PC-3 (cell line): Measurements from ENCODE around the gene CLTA. TPM values are rescaled to one million over a fixed set of nuclear protein-coding genes. Genes with fewer than 3 reads are reported as not detected.

ENCODE experiments used
- ATAC-seq: fragments of 200-7000 bp; cut with Tn5 transposase; 2 replicates; pipeline ENCODE4 v1.9.1; 2020; ENCODE audit warnings: mild to moderate bottlenecking, moderate library complexity
- BruUV-seq: library from RNA; stranded (reverse); fragments of 400-500 nt; replicated peaks from 2 replicates; lab custom pipeline; 2021; lab: Mats Ljungman, UMichigan
- CTCF ChIA-PET: fragments of 300-600 bp; sonication (Branson Sonifier 250); formaldehyde crosslinking; loops from one replicate; lab custom pipeline; 2022; ENCODE audit warnings: antibody characterized with exemption; lab: Charles Lee
- POLR2A ChIA-PET: fragments of 300-600 bp; sonication (Branson Sonifier 250); formaldehyde crosslinking; loops from one replicate; lab custom pipeline; 2022; ENCODE audit warnings: antibody characterized with exemption; ENCODE audit not compliant: unreplicated experiment; lab: Charles Lee
- DNase-seq: peaks from one replicate; pipeline ENCODE4 v3.0.0-alpha.2; 2015
- H2AFZ ChIP-seq: fragments of 300-600 bp; sonication (generic); 2 replicates; pipeline ENCODE4 v1.6.0; 2016; ENCODE audit warnings: antibody characterized with exemption, low read length
- H3F3A ChIP-seq: fragments of 300-600 bp; sonication (generic); one replicate; pipeline ENCODE4 v1.6.0; 2017; ENCODE audit warnings: antibody characterized with exemption, low read length, control low read depth, mild to moderate bottlenecking; ENCODE audit not compliant: unreplicated experiment
- H3K27ac ChIP-seq: fragments of 300-600 bp; sonication (generic); 2 replicates; pipeline ENCODE4 v1.5.1; 2016; ENCODE audit warnings: mild to moderate bottlenecking, low read length
- H3K27me3 ChIP-seq: fragments of 300-600 bp; sonication (generic); 2 replicates; pipeline ENCODE4 v1.6.1; 2016; ENCODE audit warnings: low read length, mixed read lengths
- H3K36me3 ChIP-seq: fragments of 300-600 bp; sonication (generic); 2 replicates; pipeline ENCODE4 v1.6.1; 2016; ENCODE audit warnings: low read depth, mixed run types, low read length, mixed read lengths
- H3K4me1 ChIP-seq: fragments of 300-600 bp; sonication (generic); 2 replicates; pipeline ENCODE4 v1.5.1; 2016; ENCODE audit warnings: low read length; ENCODE audit not compliant: insufficient read depth
- H3K4me2 ChIP-seq: fragments of 300-600 bp; sonication (generic); 2 replicates; pipeline ENCODE4 v1.6.0; 2016; ENCODE audit warnings: low read length
- H3K4me3 ChIP-seq: fragments of 300-600 bp; sonication (generic); 2 replicates; pipeline ENCODE4 v1.5.1; 2016; ENCODE audit warnings: mild to moderate bottlenecking, low read length, mixed read lengths
- H3K79me2 ChIP-seq: fragments of 300-600 bp; sonication (generic); 2 replicates; pipeline ENCODE4 v1.6.1; 2017; ENCODE audit warnings: low read length, mixed read lengths
- H3K9ac ChIP-seq: fragments of 300-600 bp; sonication (generic); 2 replicates; pipeline ENCODE4 v1.6.0; 2016; ENCODE audit warnings: mild to moderate bottlenecking, low read length
- H3K9me2 ChIP-seq: fragments of 300-600 bp; sonication (generic); replicated peaks from 2 replicates; pipeline ENCODE4 v1.6.1; 2016; ENCODE audit warnings: mixed run types, low read length, mixed read lengths
- H3K9me3 ChIP-seq: fragments of 300-600 bp; sonication (generic); 2 replicates; pipeline ENCODE4 v1.6.1; 2016; ENCODE audit warnings: low read length, mixed read lengths
- H4K20me1 ChIP-seq: fragments of 300-600 bp; sonication (generic); 2 replicates; pipeline ENCODE4 v1.6.1; 2016; ENCODE audit warnings: low read length, mixed read lengths
- CTCF ChIP-seq: fragments of 300-600 bp; sonication (generic); conservative IDR thresholded peaks from 2 replicates; pipeline ENCODE4 v1.5.1; 2017; ENCODE audit warnings: antibody characterized with exemption, low read depth, mild to moderate bottlenecking, low read length
- EZH2 ChIP-seq: fragments of 300-600 bp; sonication (generic); IDR thresholded peaks from one replicate; pipeline ENCODE4 v1.6.1; 2017; ENCODE audit warnings: antibody characterized with exemption, mild to moderate bottlenecking, low read length; ENCODE audit not compliant: unreplicated experiment
- EZH2phosphoT487 ChIP-seq: fragments of 300-600 bp; sonication (generic); IDR thresholded peaks from 2 replicates; pipeline ENCODE4 v1.6.1; 2018; ENCODE audit warnings: mild to moderate bottlenecking, antibody characterized with exemption, low read length, borderline replicate concordance
- intact Hi-C: fragments of 100-400 bp; cut with micrococcal nuclease; formaldehyde crosslinking; loops from 2 replicates; pipeline ENCODE4 v1.9.0; 2023
- total RNA-seq: library from RNA; depleted of rRNA; stranded (reverse); fragments of >200 nt; gene quantifications from 2 replicates; pipeline ENCODE4 v1.2.3, GENCODE V29; 2014

CLTA gene
- total RNA-seq, 1 experiment from 2014 or later: 259 TPM

- ATAC-seq: no peak
- H3F3A ChIP-seq: no peaks in the 10 kb centered on the region
- H3K4me2 ChIP-seq: peak overlapping the region; percentile 29; the same call in 1 of the 2 replicates
- ChIA-PET CTCF (interaction anchor here (0.6 to 1.0 kb wide), 2 partner anchors 27 to 175 kb away, joined by 4 read pairs; partner anchors contain the start of gene CLTA), POLR2A (no interaction called here)
- H3K27me3 ChIP-seq: no peaks in the 10 kb centered on the region
- peak overlapping the region; percentile 48 for H3K27ac ChIP-seq
- H3K9me3 ChIP-seq: no peaks in the 10 kb centered on the region
- H3K79me2 ChIP-seq: no peaks in the 10 kb centered on the region
- no TSS peak for BruUV-seq
- no peak overlapping the region; the same call in 1 of the 2 replicates for H3K9ac ChIP-seq
- no peak for DNase-seq
- intact Hi-C loops: no loop called here
- TF ChIP-seq EZH2phosphoT487 (no peak), EZH2 (no peak), CTCF (no peak)
- H3K4me1 ChIP-seq: peaks cover 13% of the 10 kb centered on the region
- H2AFZ ChIP-seq: peak overlapping the region; percentile 42
- no peaks in the 10 kb centered on the region for H4K20me1 ChIP-seq
- no peak overlapping the region for H3K4me3 ChIP-seq
- no peaks in the 10 kb centered on the region for H3K9me2 ChIP-seq
- no peaks in the 10 kb centered on the region for H3K36me3 ChIP-seq
These were observed 27.5 kb upstream of the CLTA start for GRCh38 chr9:36163049-36163785.

- H3K9me2 ChIP-seq: no peaks in the 10 kb centered on the region
- no peaks in the 10 kb centered on the region for H3K27me3 ChIP-seq
- H3K9ac ChIP-seq: no peak overlapping the region
- no peaks in the 10 kb centered on the region for H3K79me2 ChIP-seq
- no peaks in the 10 kb centered on the region for H3K9me3 ChIP-seq
- H3K4me3 ChIP-seq: no peak overlapping the region
- TF ChIP-seq EZH2phosphoT487: no peak
- no peak for TF ChIP-seq CTCF
- TF ChIP-seq EZH2: no peak
- CTCF ChIA-PET: interaction anchor here (0.6 to 1.0 kb wide), 2 partner anchors 27 to 175 kb away, joined by 4 read pairs; partner anchors contain the start of gene CLTA
- no peaks in the 10 kb centered on the region for H4K20me1 ChIP-seq
- ATAC-seq (peak; percentile 41), DNase-seq (peak; percentile 42)
- intact Hi-C loops: no loop called here
- H3F3A ChIP-seq: no peaks in the 10 kb centered on the region
- peak overlapping the region; percentile 29; the same call in 1 of the 2 replicates for H3K4me2 ChIP-seq
- POLR2A ChIA-PET: no interaction called here
- no TSS peak for BruUV-seq
- peak overlapping the region; percentile 42; the same call in 1 of the 2 replicates for H2AFZ ChIP-seq
- H3K27ac ChIP-seq: peak overlapping the region; percentile 48
- no peaks in the 10 kb centered on the region for H3K36me3 ChIP-seq
- peaks cover 13% of the 10 kb centered on the region for H3K4me1 ChIP-seq
These were observed 26.9 kb upstream of the CLTA start for GRCh38 chr9:36163786-36164170.

GRCh38 chr9:36164372-36164771 is 26.3 kb upstream of the CLTA start:
- Histone ChIP-seq H2AFZ (no peak overlapping the region), H3K27ac (no peak overlapping the region), H4K20me1 (no peaks in the 10 kb centered on the region), H3K9me2 (no peaks in the 10 kb centered on the region), H3K4me1 (peaks cover 13% of the 10 kb centered on the region), H3K27me3 (no peaks in the 10 kb centered on the region), H3K79me2 (no peaks in the 10 kb centered on the region), H3K4me2 (no peak overlapping the region), H3F3A (no peaks in the 10 kb centered on the region), H3K9me3 (no peaks in the 10 kb centered on the region), H3K36me3 (no peaks in the 10 kb centered on the region), H3K9ac (no peak overlapping the region), H3K4me3 (no peak overlapping the region)
- ATAC-seq: no peak
- CTCF ChIA-PET: interaction anchor here (0.6 to 1.0 kb wide), 2 partner anchors 26 to 354 kb away, joined by 4 read pairs; partner anchors contain the start of gene CLTA
- no peak for TF ChIP-seq EZH2
- TF ChIP-seq EZH2phosphoT487: no peak
- no peak for TF ChIP-seq CTCF
- BruUV-seq: no TSS peak
- intact Hi-C loops: no loop called here
- POLR2A ChIA-PET: interaction anchor here (0.6 kb wide), 1 partner anchor 1990 kb away, joined by 3 read pairs; no protein-coding TSS in a partner anchor
- DNase-seq: no peak
